HepG2 (cell line): ENCODE data around the gene GLRX5. TPM values are rescaled to one million over a fixed set of nuclear protein-coding genes. Genes with fewer than 3 reads are reported as not detected.

ENCODE experiments used
- DBP ChIP-seq: sonication (generic); formaldehyde crosslinking; IDR thresholded peaks from 2 replicates; pipeline ENCODE4 v1.4.0; 2020; ENCODE audit warnings: missing genetic modification reagents; ENCODE audit errors: not compliant biosample characterization
- HNF1B ChIP-seq: sonication (generic); formaldehyde crosslinking; IDR thresholded peaks from 2 replicates; pipeline ENCODE4 v1.5.1; 2020; ENCODE audit warnings: mild to moderate bottlenecking, moderate library complexity, missing genetic modification reagents
- KDM5A ChIP-seq: fragments of 200-600 bp; sonication (generic); IDR thresholded peaks from 2 replicates; pipeline ENCODE4 v1.7.0; 2018; ENCODE audit warnings: antibody characterized with exemption, mild to moderate bottlenecking, low read length, borderline replicate concordance
- NFAT5 ChIP-seq: sonication (generic); formaldehyde crosslinking; IDR thresholded peaks from 2 replicates; pipeline ENCODE4 v1.4.0; 2020; ENCODE audit warnings: missing genetic modification reagents
- PHB2 ChIP-seq: fragments of 450-650 bp; IDR thresholded peaks from 2 replicates; pipeline ENCODE4 v1.6.1; 2018; ENCODE audit not compliant: partially characterized antibody
- PPARG ChIP-seq: conservative IDR thresholded peaks from 2 replicates; pipeline ENCODE4 v1.6.1; 2016; ENCODE audit warnings: missing biosample characterization, missing genetic modification reagents
- SMAD3 ChIP-seq: sonication (generic); formaldehyde crosslinking; IDR thresholded peaks from 2 replicates; pipeline ENCODE4 v1.4.0; 2020; ENCODE audit warnings: missing genetic modification reagents
- SYNCRIP ChIP-seq: fragments of 200-400 bp; formaldehyde crosslinking; IDR thresholded peaks from 2 replicates; pipeline ENCODE4 v1.6.1; 2018; ENCODE audit warnings: mild to moderate bottlenecking, low read depth, low read length; ENCODE audit not compliant: insufficient read depth
- TRAFD1 ChIP-seq: sonication (generic); formaldehyde crosslinking; IDR thresholded peaks from 2 replicates; pipeline ENCODE4 v1.5.1; 2020; ENCODE audit warnings: missing genetic modification reagents, mild to moderate bottlenecking, borderline replicate concordance
- TRIM22 ChIP-seq: fragments of 450-650 bp; IDR thresholded peaks from 2 replicates; pipeline ENCODE4 v1.6.1; 2017
- XBP1 ChIP-seq: sonication (generic); formaldehyde crosslinking; IDR thresholded peaks from 2 replicates; pipeline ENCODE4 v1.5.0; 2020; ENCODE audit warnings: missing genetic modification reagents
- ZBTB1 ChIP-seq: sonication (generic); formaldehyde crosslinking; IDR thresholded peaks from 2 replicates; pipeline ENCODE4 v1.4.0; 2020; ENCODE audit warnings: missing genetic modification reagents, borderline replicate concordance
- ZNF329 ChIP-seq: sonication (generic); formaldehyde crosslinking; IDR thresholded peaks from 2 replicates; pipeline ENCODE4 v1.9.0; 2021; ENCODE audit warnings: low read depth, mild to moderate bottlenecking, missing genetic modification reagents
- ZNF503 ChIP-seq: sonication (generic); formaldehyde crosslinking; IDR thresholded peaks from 2 replicates; pipeline ENCODE4 v1.4.0; 2020; ENCODE audit warnings: missing genetic modification reagents
- ZNF780A ChIP-seq: sonication (generic); formaldehyde crosslinking; IDR thresholded peaks from 2 replicates; pipeline ENCODE4 v1.8.0; 2022; ENCODE audit warnings: mild to moderate bottlenecking, missing genetic modification reagents, moderate library complexity
- ZNF850 ChIP-seq: sonication (generic); formaldehyde crosslinking; conservative IDR thresholded peaks from 2 replicates; pipeline ENCODE4 v1.9.0; 2021; ENCODE audit warnings: mild to moderate bottlenecking, missing genetic modification reagents
- polyA plus RNA-seq, 8 experiments: library from polyadenylated mRNA; depleted of rRNA in 3 of 8; stranded (reverse) in 7 of 8; unstranded in 1 of 8; fragments of >200 nt; fragmentation: Illumina TruSeq in 4 of 8; extraction: Trizol in 4 of 8; gene quantifications; 2 replicates each; pipeline versions ENCODE4 v1.2.1 to v1.2.3, GENCODE V29; 2011 to 2016; ENCODE audit warnings: low read depth in 4 of 8, missing spikeins in 1 of 8, mixed read lengths in 1 of 8; ENCODE audit not compliant: insufficient read depth in 1 of 8
- total RNA-seq, 5 experiments: library from RNA; depleted of rRNA; stranded (reverse); fragments of >200 nt; fragmentation: Illumina TruSeq; extraction: Trizol; gene quantifications; 2 replicates each; pipeline ENCODE4 v1.2.3, GENCODE V29; 2016; ENCODE audit warnings: low read depth in 1 of 5

The GLRX5 gene
- total and polyA plus RNA-seq, 2 of the 13 experiments (the other 11 are each of a cell fraction or from before 2014, with no cell fraction given), result 122 to 146 TPM

GRCh38 chr14:95537298-95538089 lies 2.6 kb downstream of the GLRX5 start (continued):
- no peak for TF ChIP-seq NFAT5 (CRISPR knock-in tag)
- no peak for TF ChIP-seq ZNF780A
- TF ChIP-seq KDM5A, result no peak
- TF ChIP-seq SMAD3 (CRISPR knock-in tag), result peak; percentile 92
- TF ChIP-seq ZNF329 (CRISPR knock-in tag), result no peak
- no peak for TF ChIP-seq ZBTB1
- no peak for TF ChIP-seq TRAFD1 (CRISPR knock-in tag)
- TF ChIP-seq ZNF850 (CRISPR knock-in tag), result no peak
- TF ChIP-seq HNF1B, result peak; percentile 67
- peak; percentile 84; the same call in 1 of the 2 replicates for TF ChIP-seq PPARG (CRISPR knock-in tag)
- TF ChIP-seq PHB2, result no peak
- TF ChIP-seq TRIM22, result no peak
- TF ChIP-seq DBP (CRISPR knock-in tag), result no peak
- peak; percentile 80 for TF ChIP-seq ZNF503 (CRISPR knock-in tag)
- no peak for TF ChIP-seq SYNCRIP
- TF ChIP-seq XBP1 (CRISPR knock-in tag), result no peak
